GM23338 (cell line): ENCODE results near the gene POU2F3. TPM values are rescaled to one million over a fixed set of nuclear protein-coding genes. Genes with fewer than 3 reads are reported as not detected.
"Not testable (repeated sequence)": the region's sequence is repeated elsewhere in the genome, so short reads cannot be mapped to it uniquely, and the experiment has no call there.

Experiments used
- ATAC-seq: fragments of 200-7000 bp; cut with Tn5 transposase; 3 replicates; pipeline ENCODE4 v1.9.1; 2020
- DNase-seq: peaks from one replicate; pipeline ENCODE4 v3.0.0-alpha.2; 2015; ENCODE audit warnings: low spot score
- H2AFZ ChIP-seq: fragments of 200-600 bp; sonication (generic); 2 replicates; pipeline ENCODE4 v1.8.0; 2016; ENCODE audit warnings: antibody characterized with exemption, mild to moderate bottlenecking, moderate library complexity
- H3F3A ChIP-seq: fragments of 200-600 bp; sonication (generic); replicated peaks from 2 replicates; pipeline ENCODE4 v1.8.0; 2017; ENCODE audit warnings: antibody characterized with exemption, mixed run types, low read depth
- H3K27ac ChIP-seq: fragments of 200-600 bp; sonication (generic); 2 replicates; pipeline ENCODE4 v1.6.1; 2016; ENCODE audit warnings: low read depth
- H3K27me3 ChIP-seq: fragments of 200-600 bp; sonication (generic); 2 replicates; pipeline ENCODE4 v1.8.0; 2016; ENCODE audit warnings: mild to moderate bottlenecking, mixed run types, moderate library complexity; ENCODE audit not compliant: insufficient read depth
- H3K36me3 ChIP-seq: fragments of 200-600 bp; sonication (generic); 2 replicates; pipeline ENCODE4 v1.8.0; 2016; ENCODE audit warnings: mild to moderate bottlenecking; ENCODE audit not compliant: insufficient read depth
- H3K4me1 ChIP-seq: fragments of 200-600 bp; sonication (generic); 2 replicates; pipeline ENCODE4 v1.8.0; 2016; ENCODE audit warnings: mild to moderate bottlenecking, moderate library complexity; ENCODE audit not compliant: insufficient read depth
- H3K4me2 ChIP-seq: fragments of 200-600 bp; sonication (generic); 2 replicates; pipeline ENCODE4 v1.7.1; 2017; ENCODE audit warnings: mixed run types
- H3K4me3 ChIP-seq: fragments of 200-600 bp; sonication (generic); 2 replicates; pipeline ENCODE4 v1.6.1; 2016; ENCODE audit warnings: mixed run types
- H3K79me2 ChIP-seq: fragments of 200-600 bp; sonication (generic); replicated peaks from 2 replicates; pipeline ENCODE4 v1.8.0; 2017; ENCODE audit warnings: mild to moderate bottlenecking; ENCODE audit not compliant: insufficient read depth
- H3K9me2 ChIP-seq: fragments of 200-600 bp; sonication (generic); 2 replicates; pipeline ENCODE4 v1.8.0; 2017; ENCODE audit not compliant: insufficient read depth
- H4K20me1 ChIP-seq: fragments of 200-600 bp; sonication (generic); replicated peaks from 2 replicates; pipeline ENCODE4 v1.8.0; 2017; ENCODE audit warnings: mild to moderate bottlenecking; ENCODE audit not compliant: insufficient read depth
- H3K27ac Mint-ChIP-seq: 2 replicates; pipeline ENCODE4 v1.8.0; 2020; ENCODE audit warnings: inconsistent platforms, mild to moderate bottlenecking, moderate library complexity, mixed read lengths
- H3K27me3 Mint-ChIP-seq: 3 replicates; pipeline ENCODE4 v1.8.0; 2022; ENCODE audit warnings: low read depth, mild to moderate bottlenecking, moderate library complexity, mixed read lengths, inconsistent platforms; ENCODE audit not compliant: insufficient read depth, poor library complexity
- H3K36me3 Mint-ChIP-seq: 3 replicates; pipeline ENCODE4 v1.8.0; 2021; ENCODE audit warnings: low read depth, mild to moderate bottlenecking, inconsistent platforms, moderate library complexity, mixed read lengths
- H3K4me1 Mint-ChIP-seq: 3 replicates; pipeline ENCODE4 v1.8.0; 2020; ENCODE audit warnings: mild to moderate bottlenecking, inconsistent platforms, mixed read lengths
- H3K4me3 Mint-ChIP-seq: 3 replicates; pipeline ENCODE4 v1.8.0; 2021; ENCODE audit warnings: moderate library complexity, mild to moderate bottlenecking, inconsistent platforms, mixed read lengths
- H3K9me3 Mint-ChIP-seq: 3 replicates; pipeline ENCODE4 v1.8.0; 2020; ENCODE audit warnings: moderate library complexity, mild to moderate bottlenecking, inconsistent platforms, mixed read lengths
- EZH2phosphoT487 ChIP-seq: fragments of 200-600 bp; sonication (generic); IDR thresholded peaks from one replicate; pipeline ENCODE4 v1.8.1; 2018; ENCODE audit warnings: antibody characterized with exemption; ENCODE audit not compliant: unreplicated experiment
- JUNB ChIP-seq: IDR thresholded peaks from one replicate; pipeline ENCODE4 v1.6.1; 2016; ENCODE audit warnings: antibody characterized with exemption; ENCODE audit not compliant: unreplicated experiment
- ZNF331 ChIP-seq: fragments of 250-450 bp; sonication (Bioruptor Pico); IDR thresholded peaks from 2 replicates; pipeline ENCODE4 v1.5.0; 2020; ENCODE audit warnings: low read depth, mild to moderate bottlenecking, moderate library complexity
- polyA plus RNA-seq: library from polyadenylated mRNA; unstranded; fragments of >200 nt; fragmentation: Nextera tagmentation; extraction: Ambion mirVana; gene quantifications from 2 replicates; pipeline ENCODE4 v1.2.1, GENCODE V29; 2016
- total RNA-seq: library from RNA; depleted of rRNA; stranded (reverse); fragments of >200 nt; shearing (Covaris generic); gene quantifications from 2 replicates; pipeline ENCODE4 v1.2.3, GENCODE V29; 2014
- TF ChIP-seq, protein P1 (sequence below): fragments of 250-450 bp; sonication (Bioruptor Pico); IDR thresholded peaks from 2 replicates; pipeline ENCODE4 v1.5.0; 2020; ENCODE audit warnings: mild to moderate bottlenecking, moderate library complexity

Gene POU2F3
- total and polyA plus RNA-seq, 2 experiments from 2014 or later = 0.45 to 0.79 TPM

DNA sequence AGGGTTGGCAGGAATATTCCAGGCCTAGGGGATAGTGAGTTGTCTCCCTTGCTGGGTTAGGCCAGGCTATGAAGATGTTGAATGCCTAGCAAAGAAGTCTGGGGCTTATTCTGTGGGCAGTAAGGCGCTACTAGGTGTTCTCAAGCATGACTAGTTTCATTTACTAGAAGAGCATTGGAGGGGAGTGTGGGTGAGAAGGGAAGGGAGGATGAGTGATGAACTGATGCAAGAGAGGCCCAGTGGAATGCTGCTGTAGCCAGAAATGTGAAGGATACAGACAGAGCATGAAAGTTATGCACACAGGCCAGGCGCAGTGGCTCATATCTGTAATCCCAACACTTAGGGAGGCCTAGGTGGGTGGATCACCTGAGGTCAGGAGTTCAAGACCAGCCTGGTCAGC is 33.5 kb downstream of the POU2F3 start:
- DNase-seq = no peak
- ATAC-seq = no peak
- Histone ChIP-seq H3K27ac (no peak overlapping the region), H2AFZ (no peak overlapping the region), H3K27me3 (no peaks in the 10 kb centered on the region), H3K4me1 (no peaks in the 10 kb centered on the region), H3K79me2 (no peaks in the 10 kb centered on the region), H3F3A (no peaks in the 10 kb centered on the region), H3K4me2 (no peak overlapping the region), H3K36me3 (no peaks in the 10 kb centered on the region), H3K4me3 (no peak overlapping the region), H4K20me1 (no peaks in the 10 kb centered on the region), H3K9me2 (no peaks in the 10 kb centered on the region)
- Mint-ChIP-seq H3K9me3 (no peaks in the 10 kb centered on the region), H3K27me3 (peaks cover 8% of the 10 kb centered on the region), H3K4me1 (peaks cover 5% of the 10 kb centered on the region; the same call in 2 of the 3 replicates), H3K36me3 (no peaks in the 10 kb centered on the region), H3K27ac (no peak overlapping the region), H3K4me3 (no peak overlapping the region)
- TF ChIP-seq JUNB = no peak
- no peak for TF ChIP-seq EZH2phosphoT487
- TF ChIP-seq, protein P1, sequence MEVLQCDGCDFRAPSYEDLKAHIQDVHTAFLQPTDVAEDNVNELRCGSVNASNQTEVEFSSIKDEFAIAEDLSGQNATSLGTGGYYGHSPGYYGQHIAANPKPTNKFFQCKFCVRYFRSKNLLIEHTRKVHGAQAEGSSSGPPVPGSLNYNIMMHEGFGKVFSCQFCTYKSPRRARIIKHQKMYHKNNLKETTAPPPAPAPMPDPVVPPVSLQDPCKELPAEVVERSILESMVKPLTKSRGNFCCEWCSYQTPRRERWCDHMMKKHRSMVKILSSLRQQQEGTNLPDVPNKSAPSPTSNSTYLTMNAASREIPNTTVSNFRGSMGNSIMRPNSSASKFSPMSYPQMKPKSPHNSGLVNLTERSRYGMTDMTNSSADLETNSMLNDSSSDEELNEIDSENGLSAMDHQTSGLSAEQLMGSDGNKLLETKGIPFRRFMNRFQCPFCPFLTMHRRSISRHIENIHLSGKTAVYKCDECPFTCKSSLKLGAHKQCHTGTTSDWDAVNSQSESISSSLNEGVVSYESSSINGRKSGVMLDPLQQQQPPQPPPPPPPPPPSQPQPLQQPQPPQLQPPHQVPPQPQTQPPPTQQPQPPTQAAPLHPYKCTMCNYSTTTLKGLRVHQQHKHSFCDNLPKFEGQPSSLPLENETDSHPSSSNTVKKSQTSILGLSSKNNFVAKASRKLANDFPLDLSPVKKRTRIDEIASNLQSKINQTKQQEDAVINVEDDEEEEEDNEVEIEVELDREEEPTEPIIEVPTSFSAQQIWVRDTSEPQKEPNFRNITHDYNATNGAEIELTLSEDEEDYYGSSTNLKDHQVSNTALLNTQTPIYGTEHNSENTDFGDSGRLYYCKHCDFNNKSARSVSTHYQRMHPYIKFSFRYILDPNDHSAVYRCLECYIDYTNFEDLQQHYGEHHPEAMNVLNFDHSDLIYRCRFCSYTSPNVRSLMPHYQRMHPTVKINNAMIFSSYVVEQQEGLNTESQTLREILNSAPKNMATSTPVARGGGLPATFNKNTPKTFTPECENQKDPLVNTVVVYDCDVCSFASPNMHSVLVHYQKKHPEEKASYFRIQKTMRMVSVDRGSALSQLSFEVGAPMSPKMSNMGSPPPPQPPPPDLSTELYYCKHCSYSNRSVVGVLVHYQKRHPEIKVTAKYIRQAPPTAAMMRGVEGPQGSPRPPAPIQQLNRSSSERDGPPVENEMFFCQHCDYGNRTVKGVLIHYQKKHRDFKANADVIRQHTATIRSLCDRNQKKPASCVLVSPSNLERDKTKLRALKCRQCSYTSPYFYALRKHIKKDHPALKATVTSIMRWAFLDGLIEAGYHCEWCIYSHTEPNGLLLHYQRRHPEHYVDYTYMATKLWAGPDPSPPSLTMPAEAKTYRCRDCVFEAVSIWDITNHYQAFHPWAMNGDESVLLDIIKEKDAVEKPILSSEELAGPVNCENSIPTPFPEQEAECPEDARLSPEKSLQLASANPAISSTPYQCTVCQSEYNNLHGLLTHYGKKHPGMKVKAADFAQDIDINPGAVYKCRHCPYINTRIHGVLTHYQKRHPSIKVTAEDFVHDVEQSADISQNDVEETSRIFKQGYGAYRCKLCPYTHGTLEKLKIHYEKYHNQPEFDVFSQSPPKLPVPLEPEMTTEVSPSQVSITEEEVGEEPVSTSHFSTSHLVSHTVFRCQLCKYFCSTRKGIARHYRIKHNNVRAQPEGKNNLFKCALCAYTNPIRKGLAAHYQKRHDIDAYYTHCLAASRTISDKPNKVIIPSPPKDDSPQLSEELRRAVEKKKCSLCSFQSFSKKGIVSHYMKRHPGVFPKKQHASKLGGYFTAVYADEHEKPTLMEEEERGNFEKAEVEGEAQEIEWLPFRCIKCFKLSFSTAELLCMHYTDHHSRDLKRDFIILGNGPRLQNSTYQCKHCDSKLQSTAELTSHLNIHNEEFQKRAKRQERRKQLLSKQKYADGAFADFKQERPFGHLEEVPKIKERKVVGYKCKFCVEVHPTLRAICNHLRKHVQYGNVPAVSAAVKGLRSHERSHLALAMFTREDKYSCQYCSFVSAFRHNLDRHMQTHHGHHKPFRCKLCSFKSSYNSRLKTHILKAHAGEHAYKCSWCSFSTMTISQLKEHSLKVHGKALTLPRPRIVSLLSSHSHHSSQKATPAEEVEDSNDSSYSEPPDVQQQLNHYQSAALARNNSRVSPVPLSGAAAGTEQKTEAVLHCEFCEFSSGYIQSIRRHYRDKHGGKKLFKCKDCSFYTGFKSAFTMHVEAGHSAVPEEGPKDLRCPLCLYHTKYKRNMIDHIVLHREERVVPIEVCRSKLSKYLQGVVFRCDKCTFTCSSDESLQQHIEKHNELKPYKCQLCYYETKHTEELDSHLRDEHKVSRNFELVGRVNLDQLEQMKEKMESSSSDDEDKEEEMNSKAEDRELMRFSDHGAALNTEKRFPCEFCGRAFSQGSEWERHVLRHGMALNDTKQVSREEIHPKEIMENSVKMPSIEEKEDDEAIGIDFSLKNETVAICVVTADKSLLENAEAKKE (CRISPR knock-in tag) = no peak
- no peak for TF ChIP-seq ZNF331

DNA sequence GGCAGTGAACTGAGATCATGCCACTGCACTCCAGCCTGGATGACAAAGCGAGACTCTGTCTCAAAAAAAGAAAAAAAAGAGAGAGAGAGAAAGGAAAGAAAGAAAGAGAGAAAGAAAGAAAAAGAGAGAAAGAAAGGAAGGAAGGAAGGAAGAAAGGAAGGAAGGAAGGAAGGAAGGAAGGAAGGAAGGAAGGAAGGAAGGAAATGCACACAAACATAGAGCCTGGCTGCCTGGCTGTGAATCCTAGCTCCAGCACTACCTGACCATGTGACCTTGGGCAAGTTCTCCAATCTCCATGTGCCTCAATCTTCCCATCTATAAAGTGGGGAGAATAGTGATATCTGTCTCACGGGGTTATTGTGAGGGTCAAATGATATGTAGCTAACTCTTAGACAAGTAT is 34.0 kb downstream of the POU2F3 start:
- not testable (repeated sequence) for ATAC-seq, H3K27ac Mint-ChIP-seq, H3K4me3 Mint-ChIP-seq, H3K36me3 Mint-ChIP-seq, H3K4me1 ChIP-seq, H2AFZ ChIP-seq, H3K4me3 ChIP-seq, H3K27ac ChIP-seq, DNase-seq, H3K27me3 Mint-ChIP-seq, H3K4me2 ChIP-seq, H3K79me2 ChIP-seq, H3K4me1 Mint-ChIP-seq, H4K20me1 ChIP-seq, H3K9me2 ChIP-seq, H3F3A ChIP-seq, H3K27me3 ChIP-seq, H3K36me3 ChIP-seq, H3K9me3 Mint-ChIP-seq
